IPS DF 6.9 (cell line): ENCODE measurements around the gene ZPBP.
"Not testable (repeated sequence)": the region's sequence is repeated elsewhere in the genome, so short reads cannot be mapped to it uniquely, and the experiment has no call there.

Experiments
- DNase-seq: peaks from one replicate; pipeline ENCODE4 v3.0.0-alpha.2; 2013; ENCODE audit warnings: low read depth, low spot score
- H3K27ac ChIP-seq: one replicate; pipeline ENCODE4 v1.5.1; 2013; ENCODE audit warnings: low read length, control low read depth
- H3K27me3 ChIP-seq: 2 replicates; pipeline ENCODE4 v1.6.1; 2013; ENCODE audit warnings: mild to moderate bottlenecking, low read length; ENCODE audit not compliant: control insufficient read depth, insufficient read depth
- H3K36me3 ChIP-seq: 2 replicates; pipeline ENCODE4 v1.6.1; 2013; ENCODE audit warnings: low read length; ENCODE audit not compliant: control insufficient read depth, insufficient read depth
- H3K4me1 ChIP-seq: 2 replicates; pipeline ENCODE4 v1.6.1; 2013; ENCODE audit warnings: low read length; ENCODE audit not compliant: control insufficient read depth, insufficient read depth
- H3K4me3 ChIP-seq: 2 replicates; pipeline ENCODE4 v1.5.1; 2013; ENCODE audit warnings: mild to moderate bottlenecking, low read length
- H3K9me3 ChIP-seq: 2 replicates; pipeline ENCODE4 v1.6.1; 2013; ENCODE audit warnings: low read length, inconsistent platforms; ENCODE audit not compliant: control insufficient read depth, insufficient read depth
- WGBS: extraction: QIAGEN DNeasy Blood & Tissue Kit; methylation state at CpG from one replicate; pipeline ENCODE4 v1.1.7; 2013; ENCODE audit warnings: mixed read lengths, missing lambda C conversion rate; ENCODE audit not compliant: insufficient read length, insufficient coverage; 5-methylcytosine and 5-hydroxymethylcytosine counted together

ZPBP gene

GRCh38 chr7:50047716-50048115, 45.3 kb downstream of the ZPBP start:
- Histone ChIP-seq H3K4me1 (no peaks in the 10 kb centered on the region), H3K27ac (no peak overlapping the region), H3K9me3 (no peaks in the 10 kb centered on the region), H3K27me3 (no peaks in the 10 kb centered on the region), H3K36me3 (no peaks in the 10 kb centered on the region), H3K4me3 (no peak overlapping the region)
- WGBS: no CpG with 5 or more reads among the region's 5 CpGs
- no peak for DNase-seq

GRCh38 chr7:50041165-50041564, 51.9 kb downstream of the ZPBP start:
- WGBS: no CpG with 5 or more reads among the region's 6 CpGs

GRCh38 chr7:50037086-50037485, 56.0 kb downstream of the ZPBP start:
- Histone ChIP-seq H3K27ac (no peak overlapping the region), H3K36me3 (no peaks in the 10 kb centered on the region), H3K4me3 (no peak overlapping the region), H3K4me1 (no peaks in the 10 kb centered on the region), H3K9me3 (no peaks in the 10 kb centered on the region), H3K27me3 (no peaks in the 10 kb centered on the region)
- no peak for DNase-seq
- WGBS: no CpG with 5 or more reads among the region's 2 CpGs

More at GRCh38 chr7:50041165-50041564, 51.9 kb downstream of the ZPBP start:
- not testable (repeated sequence) for H3K4me1 ChIP-seq, H3K27me3 ChIP-seq, H3K27ac ChIP-seq, H3K4me3 ChIP-seq, DNase-seq, H3K36me3 ChIP-seq, H3K9me3 ChIP-seq

GRCh38 chr7:50022991-50023390, 70.1 kb downstream of the ZPBP start:
- H3K4me1 ChIP-seq: no peaks in the 10 kb centered on the region; the same call in 1 of the 2 replicates
- WGBS: no CpG with 5 or more reads among the region's 4 CpGs
- no peak overlapping the region for H3K27ac ChIP-seq
- no peaks in the 10 kb centered on the region for H3K36me3 ChIP-seq
- no peaks in the 10 kb centered on the region for H3K27me3 ChIP-seq
- no peaks in the 10 kb centered on the region for H3K9me3 ChIP-seq
- DNase-seq: no peak
- H3K4me3 ChIP-seq: no peak overlapping the region

GRCh38 chr7:50022451-50022850, 70.6 kb downstream of the ZPBP start:
- H3K36me3 ChIP-seq: no peaks in the 10 kb centered on the region
- DNase-seq: no peak
- no CpG with 5 or more reads among the region's 3 CpGs for WGBS
- H3K27me3 ChIP-seq: no peaks in the 10 kb centered on the region
- H3K27ac ChIP-seq: no peak overlapping the region
- no peak overlapping the region for H3K4me3 ChIP-seq
- H3K4me1 ChIP-seq: no peaks in the 10 kb centered on the region; the same call in 1 of the 2 replicates
- H3K9me3 ChIP-seq: no peaks in the 10 kb centered on the region

- no peak for DNase-seq
- Histone ChIP-seq H3K27me3 (no peaks in the 10 kb centered on the region), H3K9me3 (no peaks in the 10 kb centered on the region), H3K27ac (no peak overlapping the region), H3K36me3 (no peaks in the 10 kb centered on the region), H3K4me1 (no peaks in the 10 kb centered on the region), H3K4me3 (no peak overlapping the region)
- no CpG with 5 or more reads among the region's 6 CpGs for WGBS
Observed at GRCh38 chr7:49995681-49996080, 97.4 kb downstream of the ZPBP start.

GRCh38 chr7:49986191-49986590, 106.9 kb downstream of the ZPBP start:
- Histone ChIP-seq H3K4me1 (no peaks in the 10 kb centered on the region), H3K36me3 (no peaks in the 10 kb centered on the region), H3K27ac (no peak overlapping the region), H3K9me3 (peaks cover 2% of the 10 kb centered on the region; the same call in 1 of the 2 replicates), H3K4me3 (no peak overlapping the region), H3K27me3 (no peaks in the 10 kb centered on the region)
- WGBS: no CpG with 5 or more reads among the region's 5 CpGs
- no peak for DNase-seq

- Histone ChIP-seq H3K4me3 (no peak overlapping the region), H3K36me3 (no peaks in the 10 kb centered on the region), H3K27ac (no peak overlapping the region), H3K27me3 (no peaks in the 10 kb centered on the region), H3K9me3 (no peaks in the 10 kb centered on the region), H3K4me1 (no peaks in the 10 kb centered on the region)
- DNase-seq: no peak
- no CpG with 5 or more reads among the region's 9 CpGs for WGBS
Observed at GRCh38 chr7:49980465-49980864, 112.6 kb downstream of the ZPBP start.

- no CpG with 5 or more reads among the region's 1 CpG for WGBS
- no peak for DNase-seq
- Histone ChIP-seq H3K27me3 (no peaks in the 10 kb centered on the region), H3K4me1 (no peaks in the 10 kb centered on the region), H3K9me3 (no peaks in the 10 kb centered on the region), H3K27ac (no peak overlapping the region), H3K36me3 (no peaks in the 10 kb centered on the region), H3K4me3 (no peak overlapping the region)
Observed at GRCh38 chr7:49976238-49976637, 116.8 kb downstream of the ZPBP start.

- no peak for DNase-seq
- Histone ChIP-seq H3K36me3 (no peaks in the 10 kb centered on the region), H3K4me3 (no peak overlapping the region), H3K27ac (no peak overlapping the region), H3K27me3 (no peaks in the 10 kb centered on the region), H3K4me1 (no peaks in the 10 kb centered on the region), H3K9me3 (no peaks in the 10 kb centered on the region)
- no CpG with 5 or more reads among the region's 1 CpG for WGBS
Observed at GRCh38 chr7:49974035-49974434, 119.0 kb downstream of the ZPBP start.

- H3K4me3 ChIP-seq: no peak overlapping the region
- DNase-seq: no peak
- no peaks in the 10 kb centered on the region for H3K4me1 ChIP-seq
- H3K36me3 ChIP-seq: no peaks in the 10 kb centered on the region
- H3K9me3 ChIP-seq: no peaks in the 10 kb centered on the region
- H3K27ac ChIP-seq: no peak overlapping the region
- WGBS: no CpG with 5 or more reads among the region's 2 CpGs
- no peaks in the 10 kb centered on the region for H3K27me3 ChIP-seq
Observed at GRCh38 chr7:49937608-49938007, 155.4 kb downstream of the ZPBP start.
